ENCODE results near the gene FAM3B.

FAM3B gene

DNA sequence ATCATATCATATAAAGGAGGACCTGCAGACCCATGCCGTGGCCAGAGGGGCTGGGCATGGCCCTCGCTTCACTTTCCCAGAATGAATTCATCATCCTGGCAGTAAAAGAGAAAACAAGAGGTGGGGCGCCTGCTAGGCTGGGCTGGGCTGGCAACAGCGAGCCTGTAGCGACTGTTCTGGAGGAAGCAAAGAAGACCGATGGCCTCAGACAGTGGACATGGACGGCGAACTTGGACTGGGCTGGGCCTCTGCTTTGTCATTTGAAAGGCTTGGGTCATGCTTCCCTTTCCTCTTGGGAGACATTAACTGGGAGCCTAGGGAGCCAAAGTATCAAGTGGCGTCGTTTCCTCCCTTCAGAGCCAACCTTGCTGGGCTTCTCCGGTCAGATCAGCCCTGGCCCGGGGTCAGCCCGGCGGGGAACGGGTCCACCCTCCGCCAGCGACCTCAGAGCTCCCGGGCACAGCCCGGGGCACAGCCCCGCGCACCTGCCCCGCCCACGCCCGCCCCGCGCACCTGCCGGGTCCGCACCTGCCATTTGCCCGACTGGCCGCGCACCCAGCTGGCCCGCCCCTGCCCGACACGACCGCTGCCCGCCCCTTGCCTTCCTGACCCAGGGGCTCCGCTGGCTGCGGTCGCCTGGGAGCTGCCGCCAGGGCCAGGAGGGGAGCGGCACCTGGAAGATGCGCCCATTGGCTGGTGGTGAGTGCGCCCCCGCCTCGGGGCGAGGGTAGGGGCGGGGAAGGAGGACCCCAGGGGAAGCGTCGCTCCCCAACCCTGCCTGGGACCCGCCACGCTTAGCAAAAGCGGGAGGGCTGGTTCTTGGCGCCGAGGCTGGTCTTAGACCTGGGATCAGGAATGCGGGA is at the start of gene FAM3B:
FAM3B (plus strand) TSS at position 602 of the 863 bp plus-strand sequence; CDS start at position 681, 79 bp downstream.
- no peak for DNase-seq (ENCODE audit: low read depth)
- no peak for TF ChIP-seq CTCF (conservative IDR thresholded peaks at IDR 0.05; ENCODE audit: low read depth, low read length)
- H3K4me3 ChIP-seq (ENCODE audit: low read length): no peak within 1 kb of the TSS

GRCh38 chr21:41267346-41267745 is 49.3 kb upstream of the FAM3B start:
- DNase-seq (ENCODE audit: low read depth): no peak
- no peak for TF ChIP-seq CTCF (conservative IDR thresholded peaks at IDR 0.05; ENCODE audit: low read depth, low read length)
- H3K4me3 ChIP-seq (ENCODE audit: low read length): no peak overlapping the region

- DNase-seq (ENCODE audit: low read depth): no peak
- no peak for TF ChIP-seq CTCF (conservative IDR thresholded peaks at IDR 0.05; ENCODE audit: low read depth, low read length)
- no peak overlapping the region for H3K4me3 ChIP-seq (ENCODE audit: low read length)
These were observed 47.1 kb upstream of the FAM3B start for GRCh38 chr21:41269535-41269934.

GRCh38 chr21:41277196-41277595 is 39.4 kb upstream of the FAM3B start:
- no peak for DNase-seq (ENCODE audit: low read depth)
- H3K4me3 ChIP-seq (ENCODE audit: low read length): no peak overlapping the region
- TF ChIP-seq CTCF (conservative IDR thresholded peaks at IDR 0.05; ENCODE audit: low read depth, low read length): no peak

DNA sequence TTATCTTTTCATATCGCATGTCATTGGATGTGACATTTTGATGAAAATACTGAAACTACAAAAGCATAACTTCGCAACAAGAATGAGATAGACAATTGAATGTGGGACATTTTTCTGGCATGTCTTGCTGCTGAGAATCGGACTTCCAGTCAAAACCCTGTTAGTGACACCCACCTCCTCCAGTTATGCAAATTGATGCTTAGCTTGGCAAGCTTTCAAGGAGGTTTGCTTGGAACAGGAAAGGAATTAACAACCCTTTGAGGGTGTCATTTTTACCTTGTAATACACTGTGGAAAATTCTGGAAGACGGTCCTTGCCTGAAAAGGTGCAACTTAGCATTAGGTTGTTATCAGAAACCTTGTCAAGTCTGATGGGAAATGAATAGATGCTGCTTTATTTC is 38.8 kb upstream of the FAM3B start:
- DNase-seq (ENCODE audit: low read depth): no peak
- H3K4me3 ChIP-seq (ENCODE audit: low read length): no peak overlapping the region
- no peak for TF ChIP-seq CTCF (conservative IDR thresholded peaks at IDR 0.05; ENCODE audit: low read depth, low read length)

DNA sequence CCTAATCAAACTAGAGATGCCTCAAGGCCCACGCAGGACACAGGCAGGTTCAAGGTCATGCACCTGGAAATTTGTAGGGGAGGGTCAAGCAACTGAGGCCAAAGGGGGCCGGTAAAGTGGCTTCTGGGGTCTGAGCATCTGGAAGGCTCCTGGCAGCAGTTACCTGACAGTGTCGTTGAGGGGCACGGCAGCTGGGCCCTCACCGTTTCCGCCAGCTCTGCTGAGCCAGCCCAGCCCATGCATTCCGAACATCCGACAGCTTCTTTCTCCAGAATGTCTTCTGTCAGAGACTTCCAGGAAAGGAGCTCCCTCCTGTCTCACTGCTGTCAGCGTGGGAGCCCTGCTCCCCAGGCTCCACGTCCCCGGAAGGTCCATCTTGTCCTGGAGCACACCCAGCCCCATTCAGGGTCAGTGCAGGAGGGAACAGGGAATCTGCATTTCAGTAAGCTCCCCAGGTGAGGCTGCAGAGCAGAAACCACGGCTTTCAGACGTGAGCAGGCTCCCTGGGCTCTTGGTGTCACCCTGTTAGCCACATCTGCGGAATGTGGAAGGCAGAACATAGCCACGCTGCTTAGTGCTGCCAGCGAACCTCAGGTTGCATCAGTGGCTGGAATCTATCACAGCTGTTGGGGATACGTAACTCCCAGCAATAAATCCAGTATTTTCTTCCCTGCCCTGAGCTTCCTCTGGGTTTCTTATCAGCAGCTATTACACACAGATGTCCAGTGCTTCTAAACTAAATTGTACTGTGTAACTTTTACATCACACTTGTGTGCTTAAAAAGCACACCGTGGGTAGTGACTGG is 36.3 kb upstream of the FAM3B start:
- DNase-seq (ENCODE audit: low read depth): no peak
- H3K4me3 ChIP-seq (ENCODE audit: low read length): no peak overlapping the region
- no peak for TF ChIP-seq CTCF (conservative IDR thresholded peaks at IDR 0.05; ENCODE audit: low read depth, low read length)

All from retinal pigment epithelial cell (primary cell).